HCT116 (cell line): ENCODE data around the gene LASP1NB.

Experiments
- ATAC-seq: fragments of 200-7000 bp; cut with Tn5 transposase; 2 replicates; pipeline ENCODE4 v1.9.1; 2020; ENCODE audit warnings: mild to moderate bottlenecking, moderate library complexity
- BruUV-seq: library from RNA; stranded (reverse); fragments of 400-500 nt; replicated peaks from 2 replicates; lab custom pipeline; 2021; lab: Mats Ljungman, UMichigan
- CTCF ChIA-PET: fragments of 300-600 bp; sonication (Branson Sonifier 250); formaldehyde crosslinking; loops from one replicate; lab custom pipeline; 2021; ENCODE audit warnings: antibody characterized with exemption; lab: Charles Lee
- POLR2A ChIA-PET: fragments of 300-600, 350-600 bp; sonication (Branson Sonifier 250); formaldehyde crosslinking; loops from one replicate; lab custom pipeline; 2021; ENCODE audit warnings: antibody characterized with exemption; lab: Charles Lee
- RAD21 ChIA-PET, 2 experiments: fragments of 300-600 bp; sonication (Branson Sonifier 250); formaldehyde crosslinking; loops; one replicate each; lab custom pipeline; 2023; ENCODE audit warnings: low total read pairs in 2 of 2; ENCODE audit not compliant: uncharacterized antibody in 2 of 2, unreplicated experiment in 2 of 2, low non-redundant PET in 1 of 2; lab: Charles Lee
- DNase-seq: peaks from one replicate; pipeline ENCODE4 v3.0.0-alpha.2; 2010; ENCODE audit warnings: low read depth, low spot score
- H2AFZ ChIP-seq: fragments of 200-600 bp; shearing (Covaris generic), sonication (generic); 2 replicates; pipeline ENCODE4 v1.6.1; 2017; ENCODE audit warnings: low read depth, mixed run types, mixed read lengths, antibody characterized with exemption, low read length; ENCODE audit not compliant: poor library complexity, severe bottlenecking
- H3K27ac ChIP-seq: 2 replicates; pipeline ENCODE4 v1.5.1; 2012; ENCODE audit warnings: low read depth, low read length
- H3K27me3 ChIP-seq: fragments of 200-600 bp; sonication (generic); 2 replicates; pipeline ENCODE4 v1.6.1; 2016; ENCODE audit warnings: mixed run types, low read length, mixed read lengths; ENCODE audit not compliant: insufficient read depth
- H3K36me3 ChIP-seq, 2 experiments: fragments of 200-500 bp in 1 of 2; fragments of 200-600 bp in 1 of 2; sonication (Bioruptor generic) in 1 of 2; sonication (generic) in 1 of 2; 2 replicates each; pipeline versions ENCODE4 v1.5.1 to v1.6.1; 2014 to 2016; ENCODE audit warnings: low read length in 2 of 2, inconsistent platforms in 1 of 2, mixed read lengths in 1 of 2, mixed run types in 1 of 2; ENCODE audit not compliant: insufficient read depth in 2 of 2, control insufficient read depth in 1 of 2
- H3K4me1 ChIP-seq, 2 experiments: fragments of 200-600 bp in 1 of 2; sonication (generic) in 1 of 2; 2 replicates each; pipeline versions ENCODE4 v1.5.1 to v1.6.1; 2012 to 2017; ENCODE audit warnings: low read length in 2 of 2, inconsistent platforms in 1 of 2, mild to moderate bottlenecking in 1 of 2, mixed read lengths in 1 of 2, mixed run types in 1 of 2, moderate library complexity in 1 of 2; ENCODE audit not compliant: insufficient read depth in 2 of 2, control insufficient read depth in 1 of 2
- H3K4me2 ChIP-seq: fragments of 200-600 bp; sonication (generic); 2 replicates; pipeline ENCODE4 v1.6.1; 2017; ENCODE audit warnings: mixed run types, low read length, mixed read lengths
- H3K4me3 ChIP-seq, 2 experiments: fragments of 200-600 bp in 1 of 2; sonication (generic) in 1 of 2; replicated peaks in 1 of 2; 2 replicates each; pipeline ENCODE4 v1.5.1; 2011 to 2016; ENCODE audit warnings: low read length in 2 of 2, control low read depth in 1 of 2, low read depth in 1 of 2, mild to moderate bottlenecking in 1 of 2, mixed read lengths in 1 of 2, mixed run types in 1 of 2
- H3K79me2 ChIP-seq: fragments of 200-600 bp; sonication (generic); 2 replicates; pipeline ENCODE4 v1.6.1; 2017; ENCODE audit warnings: mild to moderate bottlenecking, mixed run types, low read length, moderate library complexity, mixed read lengths; ENCODE audit not compliant: insufficient read depth
- H3K9ac ChIP-seq: fragments of 200-600 bp; sonication (generic); 2 replicates; pipeline ENCODE4 v1.6.1; 2016; ENCODE audit warnings: low read length, mixed read lengths
- H3K9me2 ChIP-seq: fragments of 200-600 bp; sonication (generic), shearing (Covaris generic); 2 replicates; pipeline ENCODE4 v1.6.1; 2017; ENCODE audit warnings: mixed run types, mild to moderate bottlenecking, moderate library complexity; ENCODE audit not compliant: insufficient read depth
- H3K9me3 ChIP-seq, 2 experiments: fragments of 200-500 bp in 1 of 2; fragments of 200-600 bp in 1 of 2; sonication (Bioruptor generic) in 1 of 2; sonication (generic) in 1 of 2; 2 replicates each; pipeline ENCODE4 v1.6.1; 2014 to 2017; ENCODE audit warnings: low read length in 2 of 2, mixed read lengths in 2 of 2, inconsistent platforms in 1 of 2, low read depth in 1 of 2, mild to moderate bottlenecking in 1 of 2, mixed run types in 1 of 2, moderate library complexity in 1 of 2; ENCODE audit not compliant: control insufficient read depth in 1 of 2, insufficient read depth in 1 of 2
- H4K20me1 ChIP-seq: fragments of 200-600 bp; sonication (generic), shearing (Covaris generic); 2 replicates; pipeline ENCODE4 v1.6.1; 2017; ENCODE audit warnings: mixed run types, mild to moderate bottlenecking, moderate library complexity; ENCODE audit not compliant: insufficient read depth
- CEBPB ChIP-seq: IDR thresholded peaks from 2 replicates; pipeline ENCODE4 v1.6.1; 2012; ENCODE audit warnings: low read depth
- EGR1 ChIP-seq: IDR thresholded peaks from 2 replicates; pipeline ENCODE4 v1.6.1; 2012; ENCODE audit warnings: low read depth
- ELF1 ChIP-seq: IDR thresholded peaks from 2 replicates; pipeline ENCODE4 v1.6.1; 2012; ENCODE audit warnings: low read depth, borderline replicate concordance
- EZH2 ChIP-seq: fragments of 200-600 bp; sonication (generic); IDR thresholded peaks from 2 replicates; pipeline ENCODE4 v1.6.1; 2017; ENCODE audit warnings: antibody characterized with exemption, mixed run types
- POLR2A ChIP-seq: IDR thresholded peaks from 2 replicates; pipeline ENCODE4 v1.7.0; 2011; ENCODE audit warnings: borderline replicate concordance; ENCODE audit not compliant: insufficient read depth, insufficient read length; ENCODE audit errors: extremely low read depth
- RAD21 ChIP-seq: IDR thresholded peaks from 2 replicates; pipeline ENCODE4 v1.6.1; 2012; ENCODE audit warnings: low read depth, mild to moderate bottlenecking
- SIN3A ChIP-seq: IDR thresholded peaks from 2 replicates; pipeline ENCODE4 v1.6.1; 2012; ENCODE audit warnings: low read depth
- SP1 ChIP-seq: IDR thresholded peaks from 2 replicates; pipeline ENCODE4 v1.6.1; 2012; ENCODE audit warnings: low read depth
- TCF7L2 ChIP-seq: IDR thresholded peaks from 2 replicates; pipeline ENCODE4 v1.7.0; 2011; ENCODE audit warnings: borderline replicate concordance, inconsistent platforms; ENCODE audit not compliant: insufficient read depth, insufficient read length; ENCODE audit errors: extremely low read depth
- YY1 ChIP-seq: IDR thresholded peaks from 2 replicates; pipeline ENCODE4 v1.6.1; 2011; ENCODE audit warnings: low read length, low read depth, moderate library complexity, mild to moderate bottlenecking; ENCODE audit not compliant: insufficient replicate concordance; ENCODE audit errors: extremely low read depth
- intact Hi-C: fragments of 100-400 bp; cut with micrococcal nuclease; formaldehyde crosslinking; loops from 2 replicates; pipeline ENCODE4 v1.10.0; 2022
- TF ChIP-seq, protein P1 (sequence below), 3 experiments: fragments of 200-600 bp in 1 of 3; sonication (generic) in 1 of 3; IDR thresholded peaks in 2 of 3; conservative IDR thresholded peaks in 1 of 3; 2 replicates each; pipeline ENCODE4 v1.5.1; 2012 to 2017; ENCODE audit warnings: low read depth in 2 of 3, low read length in 2 of 3, antibody characterized with exemption in 1 of 3, borderline replicate concordance in 1 of 3, control low read depth in 1 of 3, mild to moderate bottlenecking in 1 of 3, mixed read lengths in 1 of 3, mixed run types in 1 of 3, moderate library complexity in 1 of 3; ENCODE audit not compliant: insufficient read depth in 1 of 3
- TF ChIP-seq, protein P2 (sequence below): IDR thresholded peaks from 2 replicates; pipeline ENCODE4 v1.6.1; 2011; ENCODE audit warnings: mild to moderate bottlenecking, low read length, moderate library complexity; ENCODE audit not compliant: insufficient replicate concordance; ENCODE audit errors: extremely low read depth
- TF ChIP-seq, protein P3 (sequence below): IDR thresholded peaks from 2 replicates; pipeline ENCODE4 v1.6.1; 2012

The LASP1NB gene

DNA sequence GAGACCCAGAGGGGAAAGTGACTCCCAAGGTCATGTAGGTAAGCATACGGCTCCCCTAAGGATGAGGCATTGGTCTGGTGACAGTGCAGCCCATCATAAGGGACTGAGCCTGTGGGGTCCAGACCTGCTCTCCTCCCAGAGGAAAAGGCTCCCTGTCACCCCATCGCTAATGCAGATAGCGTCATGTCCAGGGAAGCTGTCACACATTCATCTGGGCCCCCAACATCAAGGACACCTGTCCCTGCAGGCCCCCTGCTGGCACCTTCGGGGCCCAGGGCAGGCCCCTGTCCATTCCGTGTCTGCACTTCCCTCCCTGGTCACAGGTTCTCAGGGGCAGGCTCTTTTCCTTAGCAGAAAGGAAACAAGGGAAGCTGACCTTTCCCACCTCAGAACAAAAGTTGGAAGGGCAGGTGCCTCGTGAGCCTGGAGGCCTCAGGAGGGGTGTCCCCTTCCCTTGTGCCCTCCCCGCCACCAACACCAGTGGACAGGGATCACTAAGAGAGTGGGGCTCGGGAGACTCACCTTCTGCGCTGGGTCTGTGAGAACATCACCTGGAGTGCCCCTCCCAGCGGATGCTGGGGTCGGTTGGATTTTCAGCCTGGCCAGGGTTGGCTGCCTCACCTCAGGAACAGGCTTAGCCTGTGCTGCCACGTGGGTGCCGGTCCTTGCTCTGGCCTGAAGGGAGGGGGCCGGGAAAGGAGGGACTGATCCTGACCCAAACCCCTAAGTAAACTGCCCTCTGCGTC is 17.3 kb upstream of the LASP1NB start:
- no peak overlapping the region; the same call in 1 of the 2 replicates for H3K27ac ChIP-seq
- H3K9me3 ChIP-seq, result no peaks in the 10 kb centered on the region
- RAD21 ChIA-PET, result no interaction called here
- no peak for DNase-seq
- H3K4me1 ChIP-seq, result no peaks in the 10 kb centered on the region
- BruUV-seq, result no TSS peak
- no peak overlapping the region for H2AFZ ChIP-seq
- no peaks in the 10 kb centered on the region for H3K9me2 ChIP-seq
- CTCF ChIA-PET, result no interaction called here
- H3K4me2 ChIP-seq, result no peak overlapping the region
- H4K20me1 ChIP-seq, result no peaks in the 10 kb centered on the region
- ATAC-seq, result no peak
- H3K27me3 ChIP-seq, result no peaks in the 10 kb centered on the region
- peaks cover 61% of the 10 kb centered on the region for H3K79me2 ChIP-seq
- H3K36me3 ChIP-seq, result peaks cover 9 to 13% of the 10 kb centered on the region in 2 experiments; a peak in 3 of 4 replicates
- H3K4me3 ChIP-seq, result no peak overlapping the region
- H3K9ac ChIP-seq, result no peak overlapping the region
- TF ChIP-seq, protein P1, sequence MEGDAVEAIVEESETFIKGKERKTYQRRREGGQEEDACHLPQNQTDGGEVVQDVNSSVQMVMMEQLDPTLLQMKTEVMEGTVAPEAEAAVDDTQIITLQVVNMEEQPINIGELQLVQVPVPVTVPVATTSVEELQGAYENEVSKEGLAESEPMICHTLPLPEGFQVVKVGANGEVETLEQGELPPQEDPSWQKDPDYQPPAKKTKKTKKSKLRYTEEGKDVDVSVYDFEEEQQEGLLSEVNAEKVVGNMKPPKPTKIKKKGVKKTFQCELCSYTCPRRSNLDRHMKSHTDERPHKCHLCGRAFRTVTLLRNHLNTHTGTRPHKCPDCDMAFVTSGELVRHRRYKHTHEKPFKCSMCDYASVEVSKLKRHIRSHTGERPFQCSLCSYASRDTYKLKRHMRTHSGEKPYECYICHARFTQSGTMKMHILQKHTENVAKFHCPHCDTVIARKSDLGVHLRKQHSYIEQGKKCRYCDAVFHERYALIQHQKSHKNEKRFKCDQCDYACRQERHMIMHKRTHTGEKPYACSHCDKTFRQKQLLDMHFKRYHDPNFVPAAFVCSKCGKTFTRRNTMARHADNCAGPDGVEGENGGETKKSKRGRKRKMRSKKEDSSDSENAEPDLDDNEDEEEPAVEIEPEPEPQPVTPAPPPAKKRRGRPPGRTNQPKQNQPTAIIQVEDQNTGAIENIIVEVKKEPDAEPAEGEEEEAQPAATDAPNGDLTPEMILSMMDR (IDR thresholded peaks at IDR 0.05 in 2 of 3, conservative IDR thresholded peaks at IDR 0.05 in 1 of 3; ENCODE audit: borderline replicate concordance in 1 of 3, insufficient read depth in 1 of 3, low read depth in 2 of 3, low read length in 2 of 3), result no peak
- TF ChIP-seq POLR2A (no peak), TCF7L2 (no peak), YY1 (no peak), ELF1 (no peak), EZH2 (no peak), CEBPB (no peak), SP1 (no peak), EGR1 (no peak), RAD21 (no peak), SIN3A (no peak)
- TF ChIP-seq, protein P2, sequence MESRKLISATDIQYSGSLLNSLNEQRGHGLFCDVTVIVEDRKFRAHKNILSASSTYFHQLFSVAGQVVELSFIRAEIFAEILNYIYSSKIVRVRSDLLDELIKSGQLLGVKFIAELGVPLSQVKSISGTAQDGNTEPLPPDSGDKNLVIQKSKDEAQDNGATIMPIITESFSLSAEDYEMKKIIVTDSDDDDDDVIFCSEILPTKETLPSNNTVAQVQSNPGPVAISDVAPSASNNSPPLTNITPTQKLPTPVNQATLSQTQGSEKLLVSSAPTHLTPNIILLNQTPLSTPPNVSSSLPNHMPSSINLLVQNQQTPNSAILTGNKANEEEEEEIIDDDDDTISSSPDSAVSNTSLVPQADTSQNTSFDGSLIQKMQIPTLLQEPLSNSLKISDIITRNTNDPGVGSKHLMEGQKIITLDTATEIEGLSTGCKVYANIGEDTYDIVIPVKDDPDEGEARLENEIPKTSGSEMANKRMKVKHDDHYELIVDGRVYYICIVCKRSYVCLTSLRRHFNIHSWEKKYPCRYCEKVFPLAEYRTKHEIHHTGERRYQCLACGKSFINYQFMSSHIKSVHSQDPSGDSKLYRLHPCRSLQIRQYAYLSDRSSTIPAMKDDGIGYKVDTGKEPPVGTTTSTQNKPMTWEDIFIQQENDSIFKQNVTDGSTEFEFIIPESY, result no peak
- TF ChIP-seq, protein P3, sequence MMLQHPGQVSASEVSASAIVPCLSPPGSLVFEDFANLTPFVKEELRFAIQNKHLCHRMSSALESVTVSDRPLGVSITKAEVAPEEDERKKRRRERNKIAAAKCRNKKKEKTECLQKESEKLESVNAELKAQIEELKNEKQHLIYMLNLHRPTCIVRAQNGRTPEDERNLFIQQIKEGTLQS, result no peak
- intact Hi-C loops, result no loop called here
- POLR2A ChIA-PET, result no interaction called here
